GM19099 (cell line): ENCODE measurements around the gene SNRPA1.

ENCODE experiments used
- POLR2A ChIP-seq: IDR thresholded peaks from 3 replicates; pipeline ENCODE4 v1.6.1; 2011; ENCODE audit warnings: low read depth; ENCODE audit not compliant: insufficient read length; ENCODE audit errors: extremely low read depth

SNRPA1 gene

DNA sequence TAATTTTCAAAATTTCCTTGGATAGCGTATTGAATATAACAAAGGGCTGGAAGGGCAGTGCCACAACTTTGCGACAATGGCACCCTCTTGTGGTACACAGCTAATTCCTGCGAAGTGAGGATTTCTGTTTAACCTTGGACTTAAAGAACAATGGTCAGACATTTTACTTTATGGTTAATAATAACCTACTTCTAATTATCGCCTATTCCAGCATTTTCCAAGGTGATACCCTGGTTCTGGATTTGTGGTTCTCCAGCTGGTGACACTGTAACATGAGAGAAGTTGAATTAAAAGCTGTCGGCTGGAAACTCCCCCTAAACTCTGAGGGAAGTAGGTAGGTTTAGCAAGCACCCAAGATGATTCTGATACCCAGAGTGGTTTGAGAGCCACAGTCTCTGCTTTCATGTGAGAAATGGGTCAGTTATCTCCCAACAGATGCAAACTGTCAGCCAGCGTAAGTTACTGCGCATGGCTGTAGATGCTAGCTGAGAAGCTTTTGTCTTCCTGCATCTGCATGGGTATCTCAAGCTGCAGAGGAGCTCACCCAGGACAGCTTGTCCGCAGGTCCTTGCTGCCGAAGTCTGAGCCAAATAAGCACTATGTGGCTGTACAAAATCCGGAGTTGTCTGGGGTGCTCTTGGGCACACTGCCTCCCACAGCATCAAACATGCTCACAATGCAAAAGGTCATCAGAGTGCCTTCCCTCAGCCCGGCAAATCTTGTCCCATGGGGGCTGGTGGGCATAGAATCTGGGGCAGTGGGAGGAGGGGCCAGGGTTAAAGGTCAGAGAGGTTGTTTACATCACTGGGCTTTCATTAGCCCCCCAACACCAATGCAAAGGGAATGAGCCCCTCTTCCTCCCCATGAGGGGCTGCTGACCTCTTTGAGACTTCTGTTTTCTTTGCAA is 36.6 kb downstream of the SNRPA1 start:
- TF ChIP-seq POLR2A: no peak

DNA sequence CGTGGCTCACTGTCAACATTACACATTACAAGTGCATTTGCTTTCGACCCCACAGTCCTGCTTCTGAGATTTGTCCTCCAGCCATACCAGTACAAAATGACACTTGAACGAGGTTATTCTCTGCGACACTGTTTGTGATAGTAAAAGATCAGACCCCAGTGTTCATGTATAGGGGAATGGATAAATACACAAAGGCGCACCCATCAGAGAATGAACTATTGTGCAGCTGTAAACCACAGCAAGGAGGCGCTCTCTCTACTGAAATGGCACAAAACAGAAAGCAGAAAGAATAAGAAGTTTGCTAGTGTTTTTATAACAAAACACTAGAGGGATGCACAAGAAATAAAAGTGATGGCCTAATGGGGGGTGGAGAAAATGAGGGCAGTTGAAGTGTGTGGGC is 38.3 kb downstream of the SNRPA1 start:
- no peak for TF ChIP-seq POLR2A

DNA sequence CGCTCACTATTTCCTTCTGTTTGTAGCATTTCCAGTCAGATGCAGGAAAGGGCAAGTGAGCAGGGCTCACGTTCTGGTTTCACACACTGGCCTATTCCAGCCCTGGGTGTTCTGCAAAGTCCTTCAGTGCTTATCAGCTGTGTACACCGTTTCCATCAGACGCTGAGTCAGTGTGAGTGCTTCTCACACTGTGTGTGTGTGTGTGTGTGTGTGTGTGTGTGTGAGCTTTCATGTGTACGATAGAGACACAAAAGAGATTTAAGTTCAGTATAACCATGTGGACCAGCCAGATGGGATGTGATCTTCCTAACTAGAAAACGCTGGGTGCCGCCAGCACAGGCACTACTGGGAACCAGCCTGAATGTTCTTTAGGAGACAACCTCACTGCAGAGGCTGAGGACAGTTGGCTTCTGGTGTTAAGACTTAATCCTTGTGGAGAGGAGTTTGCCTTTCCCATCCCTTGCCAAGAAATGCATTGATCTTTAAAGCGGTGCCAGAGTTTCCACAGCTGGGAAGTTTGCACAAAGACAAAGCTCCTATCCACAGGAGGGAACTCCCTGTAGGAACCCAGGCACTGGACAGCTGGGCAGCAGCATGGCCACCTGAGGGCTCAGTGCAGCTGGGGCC is 39.3 kb downstream of the SNRPA1 start:
- TF ChIP-seq POLR2A: no peak

DNA sequence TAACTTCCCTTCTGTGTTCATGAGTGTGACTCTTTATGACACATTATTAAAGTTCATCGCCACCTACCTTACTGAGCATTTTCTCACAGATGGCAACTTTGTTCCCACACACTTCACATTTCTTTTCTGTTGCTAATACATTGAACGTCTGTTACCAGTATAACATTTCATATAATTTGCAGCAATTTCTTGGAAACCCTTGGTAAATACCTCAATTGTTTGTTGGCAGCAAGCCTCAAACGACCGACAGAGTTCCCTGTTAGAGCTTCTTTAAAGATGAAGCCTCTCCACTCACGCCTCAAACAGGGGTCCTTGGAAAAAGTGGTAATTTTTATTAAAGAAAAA is 40.0 kb downstream of the SNRPA1 start:
- TF ChIP-seq POLR2A: no peak

DNA sequence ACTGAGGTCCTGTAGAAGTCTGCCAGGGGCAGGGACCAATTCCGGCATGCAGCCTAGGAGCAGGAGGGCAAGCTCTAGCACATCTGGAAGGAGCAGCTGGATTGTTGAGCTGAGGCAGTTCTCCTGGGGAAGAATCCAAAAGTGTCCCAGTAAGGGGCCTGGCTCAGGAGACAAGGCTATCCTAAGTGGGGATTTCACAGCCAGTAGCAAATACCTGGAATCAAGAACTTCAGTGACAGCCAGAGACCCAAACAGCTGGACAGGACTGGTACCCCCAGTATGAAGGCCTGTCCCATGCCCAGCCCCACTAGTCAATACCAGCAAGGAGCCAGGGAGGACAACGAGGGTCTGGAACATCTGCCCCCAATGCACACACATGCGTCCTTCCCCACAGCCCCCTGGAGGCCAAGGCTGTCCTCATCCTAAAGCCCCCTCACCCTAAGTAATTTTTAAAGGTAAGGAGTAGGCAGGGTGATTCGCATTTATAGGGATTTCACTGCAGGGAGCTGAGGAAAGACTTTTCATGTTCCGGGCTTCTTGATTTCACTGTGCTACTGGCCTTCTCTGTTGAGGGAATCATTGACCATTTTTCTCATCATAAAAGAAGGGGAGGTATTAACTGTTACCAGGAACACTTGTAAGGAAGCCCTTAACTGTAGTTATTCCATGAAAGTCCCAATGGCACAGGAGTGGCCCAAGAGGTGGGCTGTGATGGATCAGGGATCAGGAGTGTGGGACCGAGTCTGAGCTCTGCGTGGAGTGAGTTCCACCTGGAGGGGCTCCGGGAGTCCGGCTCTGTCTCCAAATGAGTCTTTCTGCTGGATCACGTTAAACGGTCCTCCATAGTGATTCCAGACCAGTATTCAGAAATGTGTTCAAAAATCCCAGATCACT is 40.6 kb downstream of the SNRPA1 start:
- no peak for TF ChIP-seq POLR2A

DNA sequence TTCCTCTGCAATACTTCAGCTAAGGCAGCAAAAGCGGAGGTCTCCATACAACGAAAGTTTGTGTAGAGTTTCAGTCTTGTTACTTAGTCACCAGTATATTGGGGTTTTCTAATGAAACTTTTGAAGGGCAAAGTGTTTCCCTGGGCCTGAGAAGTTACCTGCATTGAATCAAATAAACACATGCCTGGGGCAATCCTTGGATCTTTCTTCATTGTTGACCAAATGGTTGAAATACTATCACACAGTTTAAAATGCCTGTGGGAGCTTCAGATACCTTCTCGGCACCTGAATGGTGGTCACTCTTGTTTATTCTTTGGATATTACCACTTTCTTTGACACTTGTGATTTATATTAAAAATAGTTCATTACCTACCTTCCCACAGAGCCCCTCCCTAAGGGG is 42.2 kb downstream of the SNRPA1 start:
- no peak for TF ChIP-seq POLR2A

DNA sequence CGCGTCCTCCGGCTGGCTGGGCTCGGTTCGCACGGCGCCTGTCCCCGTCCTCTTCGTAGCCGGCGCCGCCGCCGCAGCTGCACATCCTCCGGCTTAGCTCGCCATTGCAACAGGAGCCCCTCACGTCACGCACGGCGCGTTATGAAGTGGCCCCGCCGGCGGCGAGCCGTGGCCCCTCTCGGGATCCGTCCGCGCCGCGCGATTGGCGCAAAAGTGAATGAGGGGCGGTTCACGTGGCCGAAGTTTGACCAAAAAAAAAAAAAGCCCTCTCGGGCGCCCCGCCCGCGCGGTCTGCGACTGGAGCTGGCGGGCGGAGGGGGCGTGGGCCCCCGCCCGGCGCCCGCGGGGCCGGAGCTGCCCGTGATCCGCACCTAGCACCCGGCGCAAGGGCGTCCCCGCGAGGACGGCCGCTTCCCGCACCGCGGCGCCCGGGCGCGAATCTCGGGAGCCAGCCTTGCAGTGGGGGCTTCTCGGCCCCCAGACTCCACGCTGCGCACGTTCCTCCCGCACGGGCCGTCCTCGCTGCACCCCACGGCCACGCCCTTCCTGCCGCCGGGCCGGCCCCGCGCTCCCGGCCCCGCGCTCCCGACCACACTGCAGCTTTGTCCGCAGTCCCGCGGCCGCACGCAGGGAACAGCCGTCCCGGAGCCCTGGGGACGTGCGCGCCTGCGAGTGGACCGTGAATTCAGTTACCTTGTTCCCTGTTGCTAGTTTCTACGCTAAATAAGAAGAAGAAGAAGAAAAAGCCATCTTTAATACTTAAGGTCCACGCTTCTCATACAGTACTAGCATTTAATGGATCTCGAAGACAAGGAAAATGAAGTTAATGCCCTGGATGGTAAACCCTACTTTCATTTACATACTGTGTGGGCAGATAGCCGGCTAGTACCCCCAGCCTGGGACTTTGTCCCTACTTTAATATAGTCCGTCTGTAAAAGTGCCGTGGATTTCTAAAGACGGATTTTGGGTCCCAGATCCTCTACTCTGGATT is 42.9 kb downstream of the SNRPA1 start, which contains the start of gene CHSY1:
TSS of gene CHSY1 (minus strand) at position 219 of the 991 bp plus-strand sequence. CDS start 592 bp downstream, outside the sequence.
- TF ChIP-seq POLR2A: peak; percentile 84

DNA sequence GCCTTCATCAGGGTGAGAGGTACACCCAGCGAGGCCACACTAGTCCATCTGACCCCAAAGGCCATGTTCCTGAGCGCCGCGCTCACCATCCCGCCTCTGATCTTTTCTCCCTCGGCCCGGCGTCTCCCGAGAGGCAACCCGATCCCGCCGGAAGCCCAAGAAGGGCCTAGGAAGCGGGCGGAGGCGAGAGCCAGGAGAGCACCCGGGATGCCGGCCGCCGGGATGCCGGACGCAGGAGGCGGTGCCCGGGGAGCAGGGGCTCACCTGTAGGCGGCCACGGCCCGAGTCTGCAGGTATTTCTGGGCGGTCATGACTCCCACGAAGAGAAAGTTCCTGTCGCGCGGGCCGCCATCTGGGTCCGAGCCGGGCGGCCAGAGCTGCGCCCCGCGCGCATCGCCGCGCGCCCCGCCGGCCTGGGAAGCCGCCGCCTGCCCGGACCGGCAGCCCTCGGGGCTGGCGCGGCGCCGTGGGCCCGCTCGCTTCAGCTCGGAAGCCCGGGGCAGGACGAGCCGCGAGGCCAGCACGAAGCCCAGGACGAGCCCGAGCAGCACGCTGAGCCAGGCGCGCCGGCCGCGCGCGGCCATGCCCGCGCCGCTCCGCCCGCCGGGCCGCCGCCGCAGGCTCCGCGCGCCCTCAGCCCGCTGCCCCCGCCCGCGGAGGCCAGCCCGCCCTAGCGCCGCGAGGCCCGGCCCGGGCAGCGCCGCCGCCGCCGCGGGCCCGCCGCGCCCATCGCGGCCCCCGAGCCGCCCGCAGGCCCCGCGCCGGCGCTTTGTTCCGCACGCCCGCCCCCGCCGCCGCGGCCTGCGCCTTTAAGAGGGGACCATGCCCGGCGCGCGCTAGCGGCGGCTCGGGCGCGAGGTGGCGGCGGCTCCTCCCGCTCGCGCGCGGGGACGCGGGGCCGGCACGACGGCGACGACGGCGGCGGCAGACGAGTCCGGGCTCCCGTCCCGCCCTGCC is 43.9 kb downstream of the SNRPA1 start:
- TF ChIP-seq POLR2A: no peak

DNA sequence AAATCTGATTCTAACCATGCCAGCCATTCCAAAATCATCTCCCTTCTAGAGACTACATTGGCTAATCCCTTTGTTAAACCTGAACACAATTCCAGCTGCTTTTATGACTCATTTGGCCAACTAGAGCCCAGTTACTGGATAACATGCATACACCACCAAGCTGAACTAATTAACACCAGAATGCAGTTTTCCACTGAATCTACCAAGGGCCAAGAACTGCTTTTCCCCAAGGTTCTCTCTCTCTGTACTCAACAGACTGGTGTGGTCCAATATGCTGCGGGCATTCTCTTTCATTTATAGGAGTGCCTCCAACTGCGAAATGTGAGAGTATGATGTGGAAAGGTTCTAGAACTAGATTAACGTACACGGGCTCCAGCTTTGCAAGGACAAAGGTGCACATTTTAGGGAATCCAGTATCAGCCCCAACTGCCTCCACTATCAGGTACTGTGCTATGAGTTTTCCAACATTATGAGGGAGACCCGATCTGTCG is 44.7 kb downstream of the SNRPA1 start:
- no peak for TF ChIP-seq POLR2A

DNA sequence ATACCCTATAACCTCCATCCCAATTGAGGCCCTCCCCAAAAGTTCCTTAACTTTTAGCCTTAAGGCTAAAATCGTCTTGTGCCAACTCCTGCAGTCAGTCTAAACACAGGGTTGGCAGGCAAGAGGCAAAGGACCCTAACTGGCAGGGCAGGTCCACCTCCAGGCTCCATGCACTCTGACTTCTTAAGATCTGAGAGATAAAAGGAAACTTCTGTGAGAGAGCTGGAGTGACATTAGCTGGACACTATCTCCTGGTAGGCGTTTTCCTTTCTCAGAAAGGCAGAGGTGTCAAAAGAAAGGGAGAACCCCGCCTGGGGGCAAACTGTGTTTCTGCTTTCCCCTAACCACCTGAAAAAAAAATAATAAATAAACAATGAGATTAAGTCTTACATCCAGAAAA is 46.8 kb downstream of the SNRPA1 start:
- no peak for TF ChIP-seq POLR2A

DNA sequence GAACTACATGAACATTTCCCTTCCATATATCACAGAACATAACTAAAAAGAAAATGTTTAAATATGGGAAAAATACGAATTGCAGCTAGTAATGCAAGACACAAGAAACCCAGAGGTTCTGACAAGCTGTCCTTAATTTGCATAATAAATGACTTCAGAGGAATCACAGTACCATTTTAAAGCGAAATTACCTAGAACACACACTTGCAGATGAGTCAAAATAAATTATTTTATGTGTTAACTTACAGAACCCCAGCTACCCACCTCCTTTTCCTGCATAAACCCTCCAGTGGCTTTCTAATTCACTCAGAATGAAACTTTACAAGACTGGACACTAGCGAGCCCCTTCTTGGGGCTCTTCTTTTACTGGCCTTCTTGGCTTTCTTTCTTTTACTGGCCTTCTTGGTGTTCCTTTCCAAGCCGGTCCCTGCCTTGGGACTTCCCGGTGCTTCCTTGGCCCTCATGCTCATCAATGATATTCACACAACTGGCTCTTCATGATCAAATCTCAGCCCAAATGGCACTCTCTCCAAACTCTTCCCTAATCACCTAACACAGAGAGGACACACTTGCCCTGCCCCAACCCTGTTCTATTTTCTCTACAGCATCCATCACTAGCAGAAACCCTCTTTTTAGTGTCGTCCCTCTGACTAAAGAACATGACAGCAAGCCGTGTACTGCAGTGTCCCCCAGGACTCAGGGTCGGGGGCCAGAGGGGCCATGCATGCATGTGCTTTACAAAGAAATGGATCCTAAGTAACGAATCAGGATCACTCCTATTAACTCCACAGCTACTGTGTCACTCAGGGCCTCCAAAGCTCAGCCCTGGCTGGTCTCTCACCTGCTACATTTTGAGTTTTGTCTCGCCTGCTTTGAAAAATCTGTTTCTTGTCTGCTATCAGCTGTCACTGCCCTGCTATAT is 48.0 kb downstream of the SNRPA1 start:
- no peak for TF ChIP-seq POLR2A

DNA sequence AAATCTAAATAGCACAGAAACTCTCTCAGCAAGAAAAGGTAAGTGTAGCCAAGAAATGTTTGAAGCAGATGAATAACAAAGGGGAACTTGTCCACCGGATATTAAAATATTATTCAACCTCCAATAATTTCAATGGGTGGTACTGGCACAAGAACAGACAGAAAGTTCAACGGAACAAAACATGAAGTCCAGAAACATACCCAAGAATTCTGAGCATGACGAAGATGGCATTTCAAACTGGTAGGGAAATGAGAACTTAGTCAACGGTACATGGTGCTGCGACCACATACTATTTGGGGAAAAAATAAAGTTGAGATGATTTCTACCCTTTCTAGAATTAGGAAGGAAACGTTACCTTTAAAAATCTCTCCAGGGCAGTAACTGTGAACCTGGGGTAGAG is 48.7 kb downstream of the SNRPA1 start:
- no peak for TF ChIP-seq POLR2A
